ELR (cell line): ENCODE data around the gene OR13C2.
"Not testable (repeated sequence)": the region's sequence is repeated elsewhere in the genome, so short reads cannot be mapped to it uniquely, and the experiment has no call there.

Experiments
- DNase-seq: peaks from one replicate; pipeline ENCODE4 v3.0.0-alpha.2; 2015; ENCODE audit warnings: low read depth

Gene OR13C2

DNA sequence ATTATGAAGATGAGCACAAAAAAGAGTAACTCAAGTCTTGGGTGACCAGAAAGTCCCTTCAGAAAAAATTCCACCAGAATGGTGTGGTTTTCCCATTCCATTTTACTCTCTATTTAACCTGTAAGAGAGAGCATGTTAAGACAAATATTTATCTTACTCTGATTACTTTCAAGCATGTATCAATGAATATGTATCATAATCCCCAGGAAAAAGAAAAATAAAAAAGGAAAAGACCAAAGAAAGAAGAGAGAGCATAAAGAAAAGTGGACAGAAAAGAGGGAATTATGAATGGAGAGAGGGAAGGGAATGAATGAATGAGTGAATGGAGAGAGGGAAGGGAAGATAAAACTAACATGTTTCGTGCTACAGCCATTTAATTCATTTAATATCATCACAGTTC lies at the start of gene OR13C2:
OR13C2 (minus strand) TSS at position 101 of the 400 bp plus-strand sequence; CDS start at position 101, 0 bp downstream.
- DNase-seq, result not testable (repeated sequence)

GRCh38 chr9:104635456-104635855 lies 30.0 kb upstream of the OR13C2 start:
- no peak for DNase-seq

GRCh38 chr9:104633976-104634520 lies 28.6 kb upstream of the OR13C2 start:
- DNase-seq, result no peak

DNA sequence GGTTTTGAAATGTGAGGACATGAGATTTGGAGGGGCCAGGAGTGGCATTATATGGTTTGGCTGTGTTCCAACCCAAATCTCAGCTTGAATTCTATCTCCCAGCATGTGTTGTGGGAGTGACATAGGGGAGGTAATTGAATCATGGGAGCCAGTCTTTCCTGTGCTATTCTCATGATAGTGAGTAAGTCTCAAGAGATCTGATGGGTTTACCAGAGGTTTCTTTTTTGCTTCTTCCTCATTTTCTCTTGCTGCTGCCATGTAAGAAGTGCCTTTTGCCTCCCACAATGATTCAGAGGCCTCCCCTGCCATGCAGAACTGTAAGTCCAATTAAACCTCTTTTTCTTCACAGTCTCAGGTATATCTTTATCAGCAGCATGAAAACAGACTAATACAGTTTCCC lies 20.5 kb upstream of the OR13C2 start:
- DNase-seq, result not testable (repeated sequence)

DNA sequence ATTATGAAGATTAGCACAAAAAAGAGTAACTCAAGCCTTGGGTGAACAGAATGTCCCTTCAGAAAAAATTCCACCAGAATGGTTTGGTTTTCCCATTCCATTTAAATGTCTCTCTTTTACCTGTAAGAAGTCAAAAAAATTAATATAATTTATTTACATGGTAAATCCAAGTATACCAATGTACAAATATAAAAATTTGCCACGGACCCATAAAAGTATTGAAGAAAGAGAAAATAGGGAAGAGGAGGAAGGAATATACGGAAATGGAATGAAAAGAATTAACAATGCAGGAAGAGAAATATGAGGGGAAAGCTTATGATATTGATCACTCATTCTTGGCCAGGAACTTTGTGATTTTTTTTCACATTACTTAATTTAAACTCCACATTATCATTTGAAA lies 12.7 kb upstream of the OR13C2 start, which contains the start of gene OR13C9:
OR13C9 (minus strand) TSS at position 101 of the 400 bp plus-strand sequence; CDS start at position 101, 0 bp downstream.
- no peak for DNase-seq

GRCh38 chr9:104617418-104617817 lies 12.0 kb upstream of the OR13C2 start:
- DNase-seq, result no peak

DNA sequence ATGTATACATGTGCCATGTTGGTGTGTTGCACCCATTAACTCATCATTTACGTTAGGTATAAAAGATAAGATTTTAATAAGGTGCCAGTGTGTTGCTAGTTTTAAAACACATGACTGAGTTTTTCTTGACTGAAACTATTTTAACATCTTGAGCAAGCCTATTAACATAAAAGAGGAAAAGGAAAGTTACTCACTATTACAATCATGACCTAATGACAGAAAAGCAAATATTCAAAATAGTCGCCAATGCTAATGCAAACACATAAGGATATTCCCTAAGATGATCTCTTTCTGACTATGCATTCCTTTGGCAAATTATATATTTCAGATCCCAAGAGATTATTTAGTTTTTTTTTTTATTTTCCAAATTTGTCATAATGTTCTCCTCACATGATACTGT lies 5.8 kb upstream of the OR13C2 start:
- no peak for DNase-seq

DNA sequence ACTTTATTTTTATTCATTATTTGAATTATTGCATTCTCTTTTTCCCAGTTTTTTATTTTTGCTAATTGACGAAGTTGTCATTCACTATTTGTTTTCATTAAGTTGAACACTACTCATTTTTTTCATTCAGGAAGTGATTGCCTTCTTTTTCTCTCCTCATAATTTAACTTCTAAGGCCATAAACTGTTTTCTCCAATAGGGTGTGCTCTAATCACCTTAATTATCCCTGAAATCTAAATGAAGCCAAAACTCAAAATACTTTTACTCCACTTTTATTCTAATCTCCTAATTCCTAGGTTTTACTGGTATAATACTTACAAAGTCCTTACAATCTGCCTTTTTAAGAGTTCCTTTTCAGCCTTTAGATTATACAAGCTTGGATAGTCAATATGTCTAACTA lies 2.9 kb upstream of the OR13C2 start:
- DNase-seq, result peak; percentile 24

DNA sequence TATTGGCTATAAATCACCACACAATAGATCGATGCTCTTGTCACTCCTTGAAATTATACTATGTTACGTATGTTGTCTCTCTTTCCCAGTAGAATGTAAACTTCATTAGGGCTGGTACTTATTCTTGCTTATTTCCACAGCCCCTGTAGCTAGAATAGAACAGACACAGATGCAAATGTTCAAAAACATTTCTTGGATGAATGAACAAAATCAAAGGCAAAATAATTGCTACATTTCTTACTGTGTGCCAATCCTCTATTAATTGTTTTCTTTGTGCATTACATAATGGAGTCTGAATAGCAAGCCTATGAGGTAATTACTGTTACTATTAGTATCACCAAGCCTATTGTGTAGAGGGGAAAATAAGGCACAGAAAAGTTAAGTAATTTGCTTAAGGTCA lies 725 bp upstream of the OR13C2 start:
- no peak for DNase-seq

- DNase-seq, result no peak
These were observed 626 bp downstream of the OR13C2 start for GRCh38 chr9:104604801-104605200.

- not testable (repeated sequence) for DNase-seq
These were observed 6.1 kb downstream of the OR13C2 start, which contains the start of gene OR13C5 for GRCh38 chr9:104599313-104599712. OR13C5 (minus strand) TSS chr9:104599413; CDS start chr9:104599413, 0 bp downstream.

DNA sequence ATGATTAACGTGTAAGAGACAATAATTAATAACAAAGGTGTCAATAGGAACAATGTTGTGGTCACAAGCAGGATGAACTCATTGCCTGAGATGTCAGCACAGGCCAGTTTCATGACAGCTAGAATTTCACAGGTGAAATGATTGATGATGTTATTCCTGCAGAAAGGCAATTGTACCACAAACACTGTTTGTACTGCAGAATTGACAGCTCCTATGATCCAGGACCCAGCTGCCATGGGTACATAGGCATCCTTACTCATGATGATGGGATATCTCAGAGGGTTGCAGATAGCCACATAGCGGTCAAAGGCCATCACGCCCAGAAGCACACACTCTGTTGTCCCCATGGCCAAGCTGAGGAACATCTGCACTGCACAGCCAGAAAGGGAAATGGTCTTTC lies 6.7 kb downstream of the OR13C2 start:
- DNase-seq, result not testable (repeated sequence)

GRCh38 chr9:104589626-104590025 lies 15.8 kb downstream of the OR13C2 start:
- no peak for DNase-seq

DNA sequence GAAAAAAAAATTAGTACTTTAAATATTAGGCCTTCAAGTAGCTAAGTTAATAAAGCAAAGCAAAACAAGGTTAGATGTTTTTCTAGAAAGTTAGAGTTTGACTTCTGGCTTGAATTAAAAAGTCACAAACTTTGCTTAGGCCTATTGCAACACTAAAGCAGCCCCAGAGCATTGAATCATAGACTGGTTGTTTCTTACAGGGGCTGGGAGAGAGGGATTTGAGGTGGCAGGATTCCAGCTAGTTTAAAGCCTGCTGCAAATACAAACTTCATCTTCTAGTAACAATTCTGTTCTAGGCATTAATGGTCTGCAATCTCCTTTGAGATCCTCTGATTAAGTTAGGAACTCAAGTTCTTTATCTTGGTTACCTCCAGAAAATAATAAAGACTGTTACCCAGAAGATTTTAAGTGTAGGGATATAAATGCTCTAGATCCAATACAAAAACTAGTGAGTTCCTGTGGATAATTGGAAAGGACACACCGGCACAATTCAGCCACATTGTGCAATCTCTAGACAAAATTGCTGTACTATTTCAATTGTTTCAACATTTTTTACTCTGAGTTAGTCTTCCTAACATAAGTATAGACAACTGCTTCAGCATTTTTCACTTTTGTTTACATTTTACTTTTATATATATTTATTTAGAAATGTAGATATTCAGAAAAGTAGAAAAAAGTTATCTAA lies 18.8 kb downstream of the OR13C2 start:
- DNase-seq, result no peak

DNA sequence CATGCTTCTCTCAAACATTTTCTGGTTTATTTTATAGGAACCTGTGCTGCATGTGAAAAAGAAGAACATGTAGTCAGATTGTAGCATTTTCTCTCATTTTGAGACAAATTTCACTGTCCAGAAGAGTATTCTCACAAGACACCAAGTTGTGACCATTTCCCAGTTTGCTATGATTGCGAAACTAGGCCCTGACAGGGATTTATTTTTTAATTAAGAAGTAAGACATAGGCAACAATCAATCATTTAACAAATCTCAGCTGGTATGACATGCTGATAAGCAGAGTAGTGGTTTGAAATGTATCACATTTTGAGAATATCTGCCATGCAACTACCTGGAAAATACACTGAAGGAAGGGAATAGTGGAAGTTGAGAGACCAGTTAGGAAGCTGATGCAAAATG lies 24.9 kb downstream of the OR13C2 start:
- DNase-seq, result no peak

GRCh38 chr9:104577263-104577662 lies 28.2 kb downstream of the OR13C2 start:
- no peak for DNase-seq

DNA sequence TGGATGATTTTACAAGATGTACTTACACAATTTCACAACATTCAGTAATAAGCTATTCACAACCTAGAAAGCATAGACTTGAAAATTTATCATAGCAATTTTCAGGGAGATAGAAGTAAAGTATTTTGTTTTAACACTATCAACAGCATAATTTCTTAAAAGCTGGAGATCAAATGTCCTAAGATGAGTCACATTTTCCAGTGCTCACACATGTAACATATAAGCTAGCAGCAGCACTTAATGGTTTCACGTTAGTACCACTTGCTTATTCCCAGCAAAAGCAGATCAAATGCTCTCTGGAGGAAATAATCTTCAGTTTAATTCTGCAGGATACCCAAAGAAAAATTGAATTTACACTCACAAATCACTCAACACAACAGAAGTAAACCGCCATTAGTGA lies 30.0 kb downstream of the OR13C2 start:
- no peak for DNase-seq

GRCh38 chr9:104572612-104573011 lies 32.8 kb downstream of the OR13C2 start:
- DNase-seq, result no peak

DNA sequence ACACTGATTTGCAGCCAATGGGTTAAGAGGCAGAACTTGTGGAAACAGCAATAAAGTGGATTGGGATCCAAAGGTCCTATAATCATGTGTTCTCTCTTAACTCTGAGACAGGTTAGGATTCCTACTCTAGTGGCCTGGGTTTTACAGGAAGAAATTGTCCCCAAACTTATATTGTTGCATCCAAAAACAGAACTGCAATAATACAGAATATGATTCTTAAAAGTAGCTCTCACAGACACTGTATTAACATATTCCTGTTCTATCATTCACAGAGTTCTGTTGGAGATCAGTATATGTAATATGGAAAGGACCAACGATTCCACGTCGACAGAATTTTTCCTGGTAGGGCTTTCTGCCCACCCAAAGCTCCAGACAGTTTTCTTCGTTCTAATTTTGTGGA lies 36.6 kb downstream of the OR13C2 start, which contains the start of gene OR13C8:
OR13C8 (plus strand) TSS at position 301 of the 400 bp plus-strand sequence; CDS start at position 301, 0 bp downstream.
- DNase-seq, result no peak

GRCh38 chr9:104564358-104564757 lies 41.1 kb downstream of the OR13C2 start:
- no peak for DNase-seq

GRCh38 chr9:104556830-104557634 lies 48.4 kb downstream of the OR13C2 start:
- no peak for DNase-seq

- DNase-seq, result no peak
These were observed 49.9 kb downstream of the OR13C2 start for GRCh38 chr9:104555521-104555920.
